NT2/D1 (cell line): Measurements from ENCODE around the gene PIK3CD.

Experiments
- YY1 ChIP-seq: IDR thresholded peaks from 2 replicates; pipeline ENCODE4 v1.6.1; 2011; ENCODE audit not compliant: insufficient read length, insufficient read depth
- ZNF274 ChIP-seq: IDR thresholded peaks from 2 replicates; pipeline ENCODE4 v1.6.1; 2011; ENCODE audit warnings: mild to moderate bottlenecking, low read depth, low read length

GRCh38 chr1:9714257-9714718, 62.8 kb downstream of the PIK3CD start:
- TF ChIP-seq YY1 (no peak), ZNF274 (no peak)
